ENCODE measurements around the gene TTYH2.

Gene TTYH2

DNA sequence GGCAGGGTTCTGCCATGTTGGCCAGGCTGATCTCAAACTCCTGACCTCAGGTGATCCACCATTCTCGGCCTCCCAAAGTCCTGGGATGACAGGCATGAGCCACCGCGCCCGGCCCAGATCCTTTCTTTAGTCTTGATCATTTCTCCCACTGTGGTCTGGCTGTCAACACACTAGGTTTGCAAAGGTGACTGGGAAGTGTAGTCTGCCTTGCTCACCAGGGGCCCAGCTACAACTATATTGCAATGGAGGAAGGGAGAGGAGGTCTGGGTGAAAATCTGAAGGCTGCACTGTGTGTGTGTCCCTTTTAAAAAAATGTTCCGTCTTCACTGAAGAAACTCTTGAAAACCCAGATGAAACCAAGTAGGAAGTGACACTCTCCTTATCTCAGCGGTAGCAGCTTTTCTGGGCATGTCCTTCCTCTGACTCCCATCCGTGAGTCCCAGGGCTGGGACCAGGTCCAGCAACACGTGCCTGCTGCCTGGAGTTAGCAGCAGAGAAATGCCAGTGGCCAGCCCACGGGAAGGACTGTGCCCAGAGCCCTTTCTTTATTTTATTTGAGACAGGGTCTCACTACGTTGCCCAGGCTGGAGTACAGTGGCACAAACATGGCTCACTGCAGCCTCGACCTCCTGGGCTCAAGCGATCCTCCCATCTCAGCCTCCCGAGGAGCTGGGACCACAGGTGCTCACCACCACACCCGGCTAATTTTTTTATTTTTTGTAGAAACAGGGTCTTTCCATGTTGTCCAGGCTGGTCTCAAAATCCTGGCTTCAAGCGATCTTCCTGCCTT is 94.8 kb downstream of the TTYH2 start:
- H3K27ac ChIP-seq, result no peak overlapping the region
- DNase-seq (ENCODE audit: low read depth, low spot score), result no peak

DNA sequence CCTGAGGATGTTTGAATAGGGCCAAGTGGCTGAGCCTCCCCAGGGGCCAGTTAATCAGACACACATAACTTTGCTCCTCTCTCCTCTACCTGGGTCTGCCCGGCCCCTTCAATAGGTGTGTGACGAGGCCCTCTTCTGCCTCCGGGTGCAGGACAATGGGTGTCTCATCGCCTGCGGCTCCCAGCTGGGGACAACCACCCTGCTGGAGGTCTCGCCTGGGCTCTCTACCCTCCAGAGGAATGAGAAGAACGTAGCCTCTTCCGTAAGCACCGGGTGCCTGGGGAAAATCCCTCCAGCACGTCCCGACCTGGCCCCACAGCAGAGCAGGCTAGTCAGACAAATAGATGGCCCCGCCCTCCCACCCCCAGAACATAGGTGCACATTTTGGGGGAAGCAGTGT is 96.5 kb downstream of the TTYH2 start:
- DNase-seq (ENCODE audit: low read depth, low spot score), result no peak
- no peak overlapping the region for H3K27ac ChIP-seq

All from epithelial cell of prostate (primary cell).